Urothelium cell line (cell line): ENCODE data around the gene GMPR2.

Experiments
- DNase-seq: peaks from one replicate; pipeline ENCODE4 v3.0.0; 2011; ENCODE audit warnings: low spot score, mixed read lengths
- FAIRE-seq: peaks from 2 replicates; lab custom pipeline; 2011; peaks lifted over from hg19 to GRCh38; lab: Jason Lieb, UNC

GMPR2 gene

GRCh38 chr14:24263848-24264247 lies 31.1 kb downstream of the GMPR2 start:
- FAIRE-seq (no peak), DNase-seq (no peak)

- FAIRE-seq (no peak), DNase-seq (no peak)
Measured at GRCh38 chr14:24264298-24264697, 31.6 kb downstream of the GMPR2 start.

DNA sequence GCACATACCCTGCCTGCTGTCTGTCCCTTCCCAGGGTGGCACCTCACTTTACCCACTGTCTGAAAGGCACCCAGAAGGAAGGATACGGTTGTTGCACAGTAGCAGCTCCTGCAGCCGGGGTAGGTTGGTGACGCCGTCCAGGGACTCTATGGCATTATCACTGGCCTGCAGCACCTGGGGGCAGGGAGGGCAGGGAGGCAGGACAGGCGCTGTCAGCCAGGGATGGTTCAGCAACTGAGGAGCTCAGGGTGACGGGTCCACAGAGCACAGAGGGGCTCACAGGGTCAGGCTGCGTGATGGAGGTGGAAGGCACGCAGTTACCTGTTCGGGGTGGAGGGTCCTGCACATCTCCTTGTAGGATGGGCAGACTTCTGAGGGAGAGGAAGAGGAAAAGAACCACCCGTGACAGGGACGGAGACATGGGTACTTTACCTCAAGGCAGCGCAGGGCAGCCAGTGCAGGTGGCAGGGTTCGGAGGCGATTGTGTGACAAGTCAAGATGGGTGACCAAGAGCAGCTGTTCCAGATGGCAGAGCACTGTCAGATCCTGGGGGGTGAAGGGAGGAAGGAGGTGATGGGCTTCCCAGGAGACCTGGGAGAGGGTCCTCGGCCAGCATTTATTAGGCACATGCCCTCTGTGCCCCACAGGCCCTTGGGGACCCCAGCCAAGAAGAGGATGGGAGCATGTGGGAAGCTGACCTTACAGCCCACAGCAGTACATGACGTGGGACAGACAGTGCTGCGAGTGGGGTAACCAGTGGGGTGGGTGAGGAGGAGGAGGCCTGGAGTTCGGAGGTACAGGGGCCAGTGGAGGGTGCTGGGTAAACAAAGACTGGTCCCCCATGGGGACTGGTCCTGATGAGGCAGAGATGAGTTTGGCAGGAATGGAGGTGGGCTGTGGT lies 33.9 kb downstream of the GMPR2 start:
- FAIRE-seq (no peak), DNase-seq (no peak)

DNA sequence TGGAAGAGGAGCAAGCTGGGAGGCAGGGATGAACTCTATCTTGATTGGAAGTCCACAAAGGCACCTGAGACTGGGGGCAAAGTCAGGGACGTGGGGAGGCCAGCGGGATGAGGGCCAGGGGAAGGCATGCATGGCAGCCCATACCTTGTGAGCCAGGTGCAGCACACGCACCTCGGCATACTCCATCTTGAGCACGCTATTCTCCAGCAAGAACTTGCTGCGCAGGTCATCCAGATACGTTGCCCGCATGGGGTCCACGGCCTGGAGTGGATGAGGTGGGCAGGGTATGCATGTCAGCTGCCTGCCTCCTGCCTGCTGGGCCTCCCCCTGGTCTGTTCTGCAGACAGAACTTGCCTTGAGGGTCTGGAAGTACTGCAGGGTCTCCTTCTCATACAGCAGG lies 34.8 kb downstream of the GMPR2 start:
- no peak for DNase-seq
- FAIRE-seq: no peak

DNA sequence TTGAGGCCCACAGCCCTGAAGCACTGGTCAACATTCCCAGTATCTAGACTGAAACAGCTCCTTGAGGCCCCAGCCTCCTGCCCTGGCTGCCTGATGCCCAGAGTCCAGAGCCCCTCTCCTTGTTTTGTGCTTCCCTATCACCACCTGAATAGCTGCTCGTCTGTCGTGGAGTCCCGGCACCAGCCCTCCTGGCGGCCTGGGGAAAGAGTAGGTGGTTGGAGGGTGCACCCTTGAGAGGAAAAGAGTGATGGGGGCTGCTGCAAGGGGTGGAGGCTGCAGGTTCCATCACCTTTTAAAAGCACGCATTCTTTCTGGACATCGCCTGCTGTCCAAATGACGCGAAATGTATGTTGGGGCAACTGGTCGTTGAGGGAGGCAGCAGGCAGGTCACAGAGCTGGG lies 35.5 kb downstream of the GMPR2 start:
- FAIRE-seq: no peak
- DNase-seq: no peak

DNA sequence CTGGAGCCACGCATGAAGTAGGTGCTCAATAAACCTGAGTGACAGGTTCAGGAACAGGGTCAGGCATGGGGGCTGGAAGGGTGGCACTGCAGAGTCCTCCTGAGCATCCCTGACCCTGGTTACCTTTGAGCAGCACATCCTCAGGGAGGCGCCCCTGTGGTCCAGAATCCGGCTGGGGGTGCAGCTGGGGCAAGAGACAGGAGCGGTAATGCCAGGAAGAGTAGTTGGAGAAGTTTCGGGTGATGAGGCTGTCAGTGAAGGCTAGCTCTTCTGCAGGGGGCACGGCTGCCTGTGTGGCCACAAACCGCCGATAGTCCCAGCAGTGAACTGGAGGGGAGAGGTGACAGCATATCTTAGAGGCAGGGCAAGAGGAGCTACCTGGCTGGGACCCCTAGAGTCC lies 36.6 kb downstream of the GMPR2 start:
- FAIRE-seq (no peak), DNase-seq (no peak)

- FAIRE-seq: no peak
- DNase-seq: no peak
Measured at GRCh38 chr14:24269910-24270536, 37.3 kb downstream of the GMPR2 start.

GRCh38 chr14:24270537-24271133 lies 37.9 kb downstream of the GMPR2 start:
- DNase-seq (no peak), FAIRE-seq (no peak)

DNA sequence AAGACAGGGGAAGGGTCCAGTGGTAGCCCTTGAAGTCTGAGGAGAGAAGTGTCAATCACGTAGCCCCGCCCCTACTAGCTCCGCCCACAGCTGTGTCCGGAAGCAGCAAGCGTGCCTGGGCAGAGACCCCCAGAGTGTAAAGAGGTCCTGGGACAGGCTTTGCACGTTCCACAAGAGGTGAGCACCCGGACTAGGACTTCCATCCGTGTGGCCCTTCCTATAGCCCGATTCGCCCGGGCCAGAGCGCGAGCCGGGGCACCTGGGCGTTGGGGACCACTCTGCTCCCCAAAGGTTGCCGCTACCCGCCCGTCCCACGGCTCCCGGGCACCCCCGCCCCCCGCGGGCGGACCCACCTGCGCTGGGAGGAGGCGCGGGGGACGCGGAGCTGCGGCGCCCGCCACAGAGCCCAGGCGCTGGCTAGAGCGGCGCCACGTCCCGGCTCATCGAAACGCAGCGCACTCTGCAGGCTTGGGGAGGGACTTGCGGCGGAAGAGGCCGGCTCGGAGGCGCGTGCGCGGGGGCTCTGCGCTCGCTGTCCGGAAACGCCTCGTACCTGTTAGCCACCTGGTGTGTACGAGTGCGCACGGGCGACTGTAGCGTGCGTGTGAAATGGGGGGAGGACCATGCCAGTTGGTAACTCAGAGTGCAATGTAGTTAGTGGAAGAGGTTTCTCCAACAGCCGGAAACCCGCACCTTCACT lies 38.6 kb downstream of the GMPR2 start, which contains the start of gene RABGGTA:
RABGGTA (minus strand) TSS at position 464 of the 700 bp plus-strand sequence. CDS start 482 bp downstream, outside the sequence.
- peak; percentile 96 for DNase-seq
- no peak for FAIRE-seq

- DNase-seq (no peak), FAIRE-seq (no peak)
Measured at GRCh38 chr14:24271834-24272263, 39.1 kb downstream of the GMPR2 start.

GRCh38 chr14:24272467-24272866 lies 39.7 kb downstream of the GMPR2 start:
- no peak for DNase-seq
- FAIRE-seq: no peak

DNA sequence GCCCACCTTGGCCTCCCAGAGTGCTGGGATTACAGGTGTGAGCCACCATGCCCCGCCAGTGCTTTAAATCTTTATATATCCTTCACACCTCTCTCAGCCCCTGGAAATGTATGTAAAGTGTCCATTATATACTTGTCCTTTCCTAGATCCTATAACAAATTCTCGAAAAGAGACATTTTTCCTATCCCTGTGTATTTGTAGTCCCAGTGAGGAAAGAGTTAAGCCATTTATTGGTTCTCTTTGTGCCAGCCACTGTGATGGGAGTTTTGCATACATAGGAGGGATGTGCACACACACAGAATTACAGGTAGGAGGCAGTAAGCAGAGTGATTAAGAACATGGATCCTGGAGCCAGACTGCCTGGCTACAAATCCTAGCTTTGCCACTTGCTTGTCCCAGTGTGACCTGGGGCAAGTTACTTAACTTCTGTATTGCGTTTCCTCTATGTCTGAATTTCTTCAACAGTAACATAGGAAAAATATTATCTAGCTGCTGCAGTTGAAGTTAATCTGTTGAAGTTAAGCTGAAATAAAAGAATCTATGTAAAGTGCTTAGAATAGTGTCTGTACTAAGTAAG lies 40.8 kb downstream of the GMPR2 start:
- FAIRE-seq: no peak
- DNase-seq: no peak

- no peak for FAIRE-seq
- DNase-seq: no peak
Measured at GRCh38 chr14:24274101-24274543, 41.4 kb downstream of the GMPR2 start.

DNA sequence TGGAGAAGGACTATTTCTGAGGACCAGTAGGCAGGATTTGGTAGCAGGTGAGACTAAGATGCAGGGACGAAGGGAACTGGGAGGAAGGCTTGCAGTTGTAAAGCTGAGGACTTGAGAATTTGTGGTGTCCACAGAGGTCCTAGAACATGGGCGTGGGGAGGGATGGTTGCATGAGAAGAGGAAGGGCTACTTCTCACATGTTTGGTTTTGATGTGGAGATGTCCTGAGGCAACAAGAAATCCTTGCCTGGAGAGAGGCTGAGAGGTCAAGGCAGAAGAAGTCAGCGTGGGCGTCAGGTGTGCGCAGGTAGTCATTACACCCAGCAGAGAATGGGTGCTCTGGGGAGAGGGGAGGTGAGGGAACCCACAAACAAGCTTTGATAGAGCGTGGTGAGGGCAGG lies 44.3 kb downstream of the GMPR2 start:
- no peak for FAIRE-seq
- no peak for DNase-seq

DNA sequence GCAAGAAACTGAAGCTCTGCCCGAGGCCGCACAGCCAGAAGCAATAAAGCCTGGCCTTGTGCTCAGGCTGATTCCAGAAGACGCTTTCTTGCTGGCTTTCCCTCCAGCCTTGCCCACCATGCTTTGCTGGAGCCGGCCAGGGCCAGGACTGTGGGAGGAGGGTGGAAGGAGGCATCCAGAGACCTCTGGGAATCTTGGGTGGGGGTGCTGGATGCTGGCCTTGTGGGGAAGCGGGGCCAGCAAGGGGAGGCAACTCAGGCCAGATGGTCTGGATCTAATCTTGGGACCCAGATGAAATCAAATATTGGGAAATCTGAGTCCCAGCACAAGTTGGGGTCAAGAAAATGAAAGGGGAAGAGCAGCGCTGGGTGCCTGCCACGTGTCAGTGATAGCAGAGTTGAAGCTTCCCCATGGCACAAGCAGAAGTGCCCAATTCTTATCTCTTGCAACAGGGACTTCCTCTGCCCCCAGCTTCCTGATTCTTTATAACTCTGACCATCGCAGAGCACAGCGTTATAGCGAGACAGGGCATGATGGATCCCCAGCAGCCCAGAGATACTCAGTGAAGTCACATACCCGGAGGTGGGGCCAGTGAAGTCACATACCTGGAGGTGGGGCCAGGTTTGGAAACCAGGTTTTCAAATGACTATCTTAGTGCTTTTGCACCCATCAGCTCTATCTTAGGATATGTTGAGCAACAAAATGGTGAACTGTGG lies 45.0 kb downstream of the GMPR2 start:
- FAIRE-seq: no peak

GRCh38 chr14:24278424-24278823 lies 45.7 kb downstream of the GMPR2 start:
- FAIRE-seq: no peak
- no peak for DNase-seq

More for the DNA sequence above, 45.0 kb downstream of the GMPR2 start:
- no peak for DNase-seq

DNA sequence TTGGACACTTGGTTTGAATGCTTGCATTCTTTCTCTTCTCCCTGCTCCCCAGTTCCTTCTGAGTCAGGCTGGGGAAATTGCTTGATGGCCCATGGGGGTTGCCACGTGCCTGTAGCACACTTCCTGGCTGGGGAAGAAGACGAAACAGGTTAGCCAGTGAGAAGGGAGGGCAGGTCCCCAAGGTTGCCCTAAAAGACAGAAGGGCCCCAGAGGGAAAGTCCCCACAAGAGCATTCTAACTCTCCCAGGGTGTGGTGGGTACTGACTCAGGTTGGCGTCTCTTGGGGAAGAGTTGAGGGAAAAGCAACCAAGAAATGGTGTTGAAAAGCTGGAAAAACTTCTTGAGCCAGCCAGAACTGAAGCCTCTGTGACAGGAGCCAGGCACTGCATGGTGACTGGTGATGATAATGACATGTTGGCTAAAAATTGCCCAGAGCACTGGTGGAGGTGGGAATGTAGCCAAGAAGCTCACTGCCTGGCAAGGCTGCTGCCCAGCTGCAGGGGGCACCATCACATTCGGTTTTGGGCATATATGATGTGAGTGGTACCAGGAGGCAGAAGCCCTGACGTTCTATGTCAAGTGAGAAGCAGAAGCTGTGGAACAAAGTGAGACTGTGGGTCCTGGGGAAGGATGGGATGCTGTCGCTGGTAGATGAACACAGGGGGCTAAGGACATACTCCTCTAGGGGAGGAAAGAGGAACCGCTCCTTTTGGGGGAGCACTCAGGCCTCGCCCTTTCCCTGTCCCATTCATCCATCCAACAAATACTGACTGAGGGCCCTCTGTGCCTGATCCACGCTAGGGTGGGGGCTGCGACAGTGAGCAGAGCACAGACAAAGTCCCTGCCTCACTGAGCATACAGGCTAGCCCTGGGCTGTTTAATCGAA lies 46.8 kb downstream of the GMPR2 start:
- no peak for FAIRE-seq

DNA sequence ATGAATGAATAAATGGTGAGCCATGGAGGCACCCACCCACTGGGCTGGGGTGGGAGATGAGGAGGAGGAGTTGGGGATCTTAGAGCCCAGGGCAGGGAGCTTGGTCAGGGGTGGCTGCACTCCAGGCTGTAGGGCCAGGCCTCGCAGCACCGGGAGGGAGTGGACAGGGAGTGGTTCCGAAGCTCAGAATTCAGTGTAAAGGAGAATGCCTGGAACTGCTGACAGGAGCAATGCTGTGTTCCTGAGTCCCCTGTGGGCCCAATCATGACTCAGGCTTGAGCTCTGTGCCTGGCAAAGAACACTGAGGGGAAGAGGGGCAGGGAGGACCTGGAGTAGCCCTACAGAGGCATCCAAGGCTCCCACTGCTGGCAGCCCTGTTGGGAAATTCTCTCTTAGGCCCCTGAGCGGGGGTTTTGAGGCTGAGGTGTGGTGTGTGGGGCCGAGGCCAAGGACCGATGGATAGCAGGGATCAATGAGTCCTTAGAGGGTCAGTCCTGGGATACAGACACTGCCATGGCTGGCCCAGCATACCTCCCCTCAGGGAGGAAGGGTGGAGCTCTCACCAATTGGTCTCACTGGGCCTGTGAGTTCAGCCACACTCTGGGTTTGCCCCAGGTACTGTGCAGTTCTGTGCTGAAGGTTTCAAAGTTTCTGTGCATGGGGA lies 48.2 kb downstream of the GMPR2 start:
- FAIRE-seq (no peak), DNase-seq (no peak)

More for the DNA sequence above, 46.8 kb downstream of the GMPR2 start:
- DNase-seq: no peak
